Fibroblast of lung (primary cell): ENCODE data around the gene EFCC1.

ENCODE experiments used
- CTCF ChIP-seq, 2 donors: IDR thresholded peaks in 1 of 2; conservative IDR thresholded peaks in 1 of 2; 1 replicate in 1 of 2; 2 replicates in 1 of 2; pipeline ENCODE4 v1.5.1; 2011 to 2012; ENCODE audit warnings: low read length in 2 of 2, control low read depth in 1 of 2, inconsistent platforms in 1 of 2, low read depth in 1 of 2, mild to moderate bottlenecking in 1 of 2
- EZH2 ChIP-seq: IDR thresholded peaks from 2 replicates; pipeline ENCODE4 v1.5.1; 2012; ENCODE audit warnings: low read length, control low read depth, mild to moderate bottlenecking; ENCODE audit errors: missing control alignments

GRCh38 chr3:129023909-129024308, 22.8 kb downstream of the EFCC1 start:
- TF ChIP-seq CTCF (conservative IDR thresholded peaks at IDR 0.05 in 1 of 2, IDR thresholded peaks at IDR 0.05 in 1 of 2; ENCODE audit: low read depth in 1 of 2, low read length in 2 of 2) (peak in 1 of 2 donors; percentile 13), EZH2 (no peak)
